H1 (cell line): ENCODE data around the gene LAMB1. TPM values are rescaled to one million over a fixed set of nuclear protein-coding genes. Genes with fewer than 3 reads are reported as not detected.

Experiments
- CTCF ChIA-PET: fragments of 300-600 bp; sonication (Branson Sonifier 250); formaldehyde crosslinking; loops from one replicate; lab custom pipeline; 2021; ENCODE audit not compliant: partially characterized antibody; lab: Charles Lee
- POLR2A ChIA-PET: fragments of 300-600 bp; sonication (Branson Sonifier 250); formaldehyde crosslinking; loops from one replicate; lab custom pipeline; 2021; ENCODE audit warnings: inconsistent platforms; ENCODE audit not compliant: partially characterized antibody; lab: Charles Lee
- DNase-seq, 2 experiments: peaks; one replicate each; pipeline versions ENCODE4 v3.0.0 to v3.0.0-alpha.2; 2010 to 2022; ENCODE audit warnings: low spot score in 2 of 2, low read depth in 1 of 2, mixed read lengths in 1 of 2
- FAIRE-seq: peaks from 2 replicates; lab custom pipeline; 2011; peaks lifted over from hg19 to GRCh38; lab: Jason Lieb, UNC
- H2AFZ ChIP-seq: 2 replicates; pipeline ENCODE4 v1.8.1; 2012; ENCODE audit warnings: low read length, inconsistent platforms
- H2AK5ac ChIP-seq: 2 replicates; pipeline ENCODE4 v1.6.1; 2013; ENCODE audit warnings: low read depth, low read length
- H2BK120ac ChIP-seq: replicated peaks from 2 replicates; pipeline ENCODE3; 2013; ENCODE audit warnings: low read depth, low read length, inconsistent platforms
- H2BK12ac ChIP-seq: 2 replicates; pipeline ENCODE4 v1.6.1; 2013; ENCODE audit warnings: low read depth, low read length
- H2BK15ac ChIP-seq: 2 replicates; pipeline ENCODE4 v1.6.1; 2013; ENCODE audit warnings: low read length
- H2BK20ac ChIP-seq: 2 replicates; pipeline ENCODE4 v1.6.1; 2013; ENCODE audit warnings: low read length
- H2BK5ac ChIP-seq: 2 replicates; pipeline ENCODE4 v1.6.1; 2013; ENCODE audit warnings: low read depth, low read length
- H3K14ac ChIP-seq: 2 replicates; pipeline ENCODE4 v1.6.1; 2013; ENCODE audit warnings: inconsistent platforms; ENCODE audit not compliant: insufficient read length
- H3K18ac ChIP-seq: 2 replicates; pipeline ENCODE4 v1.6.1; 2013; ENCODE audit warnings: low read length; ENCODE audit errors: extremely low read depth
- H3K23ac ChIP-seq: 2 replicates; pipeline ENCODE4 v1.6.1; 2013; ENCODE audit warnings: inconsistent platforms; ENCODE audit not compliant: insufficient read length
- H3K23me2 ChIP-seq: 2 replicates; pipeline ENCODE4 v1.6.1; 2013; ENCODE audit warnings: low read depth, low read length
- H3K27ac ChIP-seq: 2 replicates; pipeline ENCODE4 v1.6.1; 2011; ENCODE audit warnings: low read depth, low read length, inconsistent platforms
- H3K27me3 ChIP-seq, 4 experiments: replicated peaks in 1 of 4; 1 replicate in 1 of 4; 2 replicates in 3 of 4; pipeline versions ENCODE4 v1.6.1 to v1.8.1; 2011 to 2013; ENCODE audit warnings: low read length in 3 of 4, mild to moderate bottlenecking in 3 of 4, inconsistent platforms in 2 of 4, mixed read lengths in 2 of 4, moderate library complexity in 1 of 4; ENCODE audit not compliant: control insufficient read depth in 3 of 4, insufficient read depth in 3 of 4; ENCODE audit errors: extremely low read depth in 1 of 4
- H3K36me3 ChIP-seq, 4 experiments: 2 replicates each; pipeline versions ENCODE4 v1.6.1 to v1.8.1; 2011 to 2013; ENCODE audit warnings: mild to moderate bottlenecking in 4 of 4, low read length in 3 of 4, moderate library complexity in 2 of 4, control low read depth in 1 of 4, inconsistent platforms in 1 of 4; ENCODE audit not compliant: insufficient read depth in 4 of 4, control insufficient read depth in 2 of 4
- H3K4ac ChIP-seq: replicated peaks from 2 replicates; pipeline ENCODE3; 2013; ENCODE audit warnings: low read length, low read depth, mixed read lengths, inconsistent platforms; ENCODE audit not compliant: insufficient read length
- H3K4me1 ChIP-seq, 4 experiments: replicated peaks in 1 of 4; 1 replicate in 1 of 4; 2 replicates in 3 of 4; pipeline versions ENCODE4 v1.6.1 to v1.8.1; 2011 to 2013; ENCODE audit warnings: low read length in 3 of 4, inconsistent platforms in 2 of 4, mixed read lengths in 1 of 4; ENCODE audit not compliant: insufficient read depth in 4 of 4, control insufficient read depth in 3 of 4
- H3K4me2 ChIP-seq, 2 experiments: 2 replicates each; pipeline versions ENCODE4 v1.6.1 to v1.8.1; 2011 to 2013; ENCODE audit warnings: low read depth in 2 of 2, low read length in 2 of 2, control low read depth in 1 of 2, inconsistent platforms in 1 of 2, mild to moderate bottlenecking in 1 of 2; ENCODE audit not compliant: insufficient read depth in 1 of 2
- H3K4me3 ChIP-seq, 4 experiments: fragments of 200-600, 300-600 bp in 1 of 4; sonication (generic), shearing (Covaris generic), sonication (Bioruptor Twin) in 1 of 4; 2 replicates each; pipeline versions ENCODE4 v1.5.1 to v1.8.1; 2011 to 2016; ENCODE audit warnings: low read length in 4 of 4, low read depth in 3 of 4, control low read depth in 2 of 4, inconsistent platforms in 2 of 4, mild to moderate bottlenecking in 2 of 4, mixed read lengths in 1 of 4, moderate library complexity in 1 of 4; ENCODE audit not compliant: insufficient read depth in 2 of 4; ENCODE audit errors: extremely low read depth in 1 of 4
- H3K56ac ChIP-seq: replicated peaks from 2 replicates; pipeline ENCODE3; 2013; ENCODE audit warnings: low read depth, mild to moderate bottlenecking, mixed read lengths, low read length, inconsistent platforms; ENCODE audit not compliant: insufficient read length
- H3K79me1 ChIP-seq: 2 replicates; pipeline ENCODE4 v1.6.1; 2013; ENCODE audit warnings: low read depth, low read length, control low read depth
- H3K79me2 ChIP-seq, 2 experiments: 2 replicates each; pipeline versions ENCODE4 v1.6.1 to v1.8.1; 2012 to 2013; ENCODE audit warnings: low read length in 2 of 2, mild to moderate bottlenecking in 2 of 2, inconsistent platforms in 1 of 2; ENCODE audit not compliant: insufficient read depth in 2 of 2, control insufficient read depth in 1 of 2
- H3K9ac ChIP-seq, 4 experiments: replicated peaks in 1 of 4; 1 replicate in 1 of 4; 2 replicates in 3 of 4; pipeline versions ENCODE4 v1.6.1 to v1.8.1; 2011 to 2013; ENCODE audit warnings: low read depth in 3 of 4, low read length in 3 of 4, control low read depth in 2 of 4, mild to moderate bottlenecking in 2 of 4, moderate library complexity in 2 of 4, inconsistent platforms in 1 of 4; ENCODE audit errors: extremely low read depth in 1 of 4
- H3K9me3 ChIP-seq, 2 experiments: 2 replicates each; pipeline versions ENCODE4 v1.6.1 to v1.8.1; 2012 to 2013; ENCODE audit warnings: mild to moderate bottlenecking in 2 of 2, moderate library complexity in 2 of 2, control low read depth in 1 of 2, inconsistent platforms in 1 of 2, low read depth in 1 of 2, low read length in 1 of 2, mixed read lengths in 1 of 2; ENCODE audit not compliant: insufficient read depth in 2 of 2
- H4K20me1 ChIP-seq, 2 experiments: replicated peaks in 1 of 2; 2 replicates each; pipeline versions ENCODE3 to v1.8.1; 2011 to 2013; ENCODE audit warnings: inconsistent platforms in 2 of 2, low read length in 2 of 2, mild to moderate bottlenecking in 1 of 2; ENCODE audit not compliant: insufficient read depth in 2 of 2, control insufficient read depth in 1 of 2
- H4K5ac ChIP-seq: 2 replicates; pipeline ENCODE4 v1.6.1; 2013; ENCODE audit warnings: low read length, low read depth, mixed read lengths, inconsistent platforms; ENCODE audit not compliant: insufficient read length
- H4K8ac ChIP-seq: 2 replicates; pipeline ENCODE4 v1.8.0; 2013; ENCODE audit warnings: mild to moderate bottlenecking, moderate library complexity, low read length, inconsistent platforms; ENCODE audit not compliant: insufficient read depth; ENCODE audit errors: extremely low read depth
- H4K91ac ChIP-seq: replicated peaks from 2 replicates; pipeline ENCODE3; 2013; ENCODE audit warnings: low read length, mixed read lengths, inconsistent platforms; ENCODE audit not compliant: insufficient read length
- CTBP2 ChIP-seq: IDR thresholded peaks from 2 replicates; pipeline ENCODE4 v1.7.0; 2011; ENCODE audit warnings: borderline replicate concordance, mild to moderate bottlenecking, moderate library complexity, mixed read lengths, low read length; ENCODE audit not compliant: insufficient read depth, insufficient read length
- GABPA ChIP-seq: IDR thresholded peaks from 2 replicates; pipeline ENCODE4 v1.6.1; 2011; ENCODE audit warnings: mild to moderate bottlenecking, low read length, moderate library complexity, borderline replicate concordance; ENCODE audit not compliant: insufficient read depth
- GTF2F1 ChIP-seq: IDR thresholded peaks from 2 replicates; pipeline ENCODE4 v1.6.1; 2012; ENCODE audit warnings: low read depth, low read length, improper control_type of control experiment, borderline replicate concordance
- KDM1A ChIP-seq: fragments of 200-600, 300-600 bp; sonication (generic); IDR thresholded peaks from 2 replicates; pipeline ENCODE4 v1.7.1; 2016; ENCODE audit warnings: mild to moderate bottlenecking, low read length, borderline replicate concordance
- KDM5A ChIP-seq: fragments of 200-600 bp; IDR thresholded peaks from 2 replicates; pipeline ENCODE4 v1.7.1; 2012; ENCODE audit warnings: mild to moderate bottlenecking, low read length, inconsistent platforms, mixed read lengths
- MAFK ChIP-seq: IDR thresholded peaks from 2 replicates; pipeline ENCODE4 v1.6.1; 2012; ENCODE audit warnings: low read depth, mild to moderate bottlenecking, improper control_type of control experiment, low read length
- RBBP5 ChIP-seq: IDR thresholded peaks from 2 replicates; pipeline ENCODE4 v1.7.1; 2012; ENCODE audit warnings: low read depth, mild to moderate bottlenecking, inconsistent platforms, low read length, moderate library complexity, borderline replicate concordance
- RXRA ChIP-seq: IDR thresholded peaks from 2 replicates; pipeline ENCODE4 v1.6.1; 2011; ENCODE audit warnings: low read depth, mild to moderate bottlenecking, low read length, moderate library complexity; ENCODE audit not compliant: insufficient read depth
- TBP ChIP-seq: IDR thresholded peaks from 2 replicates; pipeline ENCODE4 v1.6.1; 2011; ENCODE audit warnings: low read depth, low read length, improper control_type of control experiment
- TEAD4 ChIP-seq: IDR thresholded peaks from 2 replicates; pipeline ENCODE4 v1.6.1; 2012; ENCODE audit warnings: low read depth, low read length, inconsistent platforms, mixed read lengths
- WGBS, 2 experiments: shearing (Covaris generic) in 1 of 2; methylation state at CpG; one replicate each; pipeline versions ENCODE4 v1.1.6 to v1.1.7; 2013 to 2015; ENCODE audit warnings: low lambda C conversion rate in 2 of 2, mixed read lengths in 2 of 2, inconsistent platforms in 1 of 2, low coverage in 1 of 2, missing lambda C conversion rate in 1 of 2; ENCODE audit not compliant: insufficient replicate concordance in 2 of 2, insufficient coverage in 1 of 2, insufficient read length in 1 of 2; ENCODE audit errors: extremely low coverage in 1 of 2, missing lambda C conversion rate in 1 of 2; 5-methylcytosine and 5-hydroxymethylcytosine counted together
- polyA plus RNA-seq, 7 experiments: library from polyadenylated mRNA; depleted of rRNA in 3 of 7; stranded (reverse) in 5 of 7; unstranded in 2 of 7; fragments of >200 nt in 5 of 7; fragments of 200-250 nt in 2 of 7; gene quantifications; 1 replicate in 5 of 7; 2 replicates in 1 of 7; 4 replicates in 1 of 7; pipeline versions ENCODE4 v1.2.1 to v1.2.3, GENCODE V29; 2011 to 2013; ENCODE audit warnings: missing spikeins in 2 of 7, mixed read lengths in 2 of 7
- total RNA-seq: library from RNA; stranded (reverse); fragmentation: NEBNext Ultra II Directional; extraction: Animal tissue kit (Norgen Biotek cat#: 25700); gene quantifications from 2 replicates; pipeline ENCODE4 v1.2.1, GENCODE V29; 2021

Gene LAMB1
- total and polyA plus RNA-seq, 2 of the 8 experiments (the other 6 are each of a cell fraction or from before 2014, with no cell fraction given): 31.9 to 38.5 TPM

GRCh38 chr7:107951172-107951787 is 51.7 kb downstream of the LAMB1 start:
- Histone ChIP-seq H2BK5ac (peak overlapping the region; percentile 37; the same call in 1 of the 2 replicates), H3K4me1 (peaks cover 3 to 17% (median 10%) of the 10 kb centered on the region in 4 experiments; a peak in 6 of 7 replicates), H3K23me2 (no peaks in the 10 kb centered on the region), H3K18ac (peak overlapping the region; percentile 25; the same call in 1 of the 2 replicates), H3K9ac (no peak overlapping the region), H2BK12ac (no peak overlapping the region; the same call in 1 of the 2 replicates), H3K14ac (no peak overlapping the region), H3K27ac (no peak overlapping the region), H4K8ac (no peak overlapping the region), H2BK120ac (no peak overlapping the region), H3K36me3 (peaks cover 3 to 42% (median 9%) of the 10 kb centered on the region in 4 experiments; a peak in 5 of 8 replicates), H2BK15ac (no peak overlapping the region), H3K9me3 (no peaks in the 10 kb centered on the region), H3K79me2 (no peaks in the 10 kb centered on the region), H4K91ac (no peak overlapping the region), H3K4ac (no peak overlapping the region), H3K4me2 (no peak overlapping the region; a peak in 1 of 4 replicates), H2AFZ (no peak overlapping the region), H3K56ac (no peak overlapping the region), H3K79me1 (no peaks in the 10 kb centered on the region), H2BK20ac (peak overlapping the region; percentile 77; the same call in 1 of the 2 replicates), H2AK5ac (peak overlapping the region; percentile 85), H4K20me1 (no peaks in the 10 kb centered on the region), H3K4me3 (no peak overlapping the region), H3K27me3 (no peaks in the 10 kb centered on the region), H3K23ac (no peak overlapping the region), H4K5ac (no peak overlapping the region)
- ChIA-PET CTCF (interaction anchor here (0.6 to 1.8 kb wide), 5 partner anchors 9 to 195 kb away, joined by 3 to 10 read pairs (median 5); no protein-coding TSS in a partner anchor), POLR2A (interaction anchor here (0.8 to 5.0 kb wide), 2 partner anchors 8 to 17 kb away, joined by 3 to 36 read pairs; no protein-coding TSS in a partner anchor)
- FAIRE-seq: no peak
- DNase-seq: no peak
- 91% methylated on average over 14 of the region's 14 CpGs; no CpG with 5 or more reads in 1 of the 2 experiments for WGBS, 2 experiments
- no peak for TF ChIP-seq KDM5A
- TF ChIP-seq RBBP5: no peak
- TF ChIP-seq KDM1A: no peak
- no peak for TF ChIP-seq RXRA
- no peak for TF ChIP-seq TEAD4
- TF ChIP-seq MAFK: no peak
- TF ChIP-seq GABPA: no peak
- no peak for TF ChIP-seq TBP
- no peak for TF ChIP-seq GTF2F1
- no peak for TF ChIP-seq CTBP2
